DOHH2 (cell line): ENCODE results near the gene OPN4.
A peak's percentile ranks its signal among the peaks of the same experiment; 100 is the strongest.

Experiments
- EZH2phosphoT487 ChIP-seq: fragments of 200-600 bp; sonication (generic); IDR thresholded peaks from 2 replicates; pipeline ENCODE4 v1.6.1; 2017; ENCODE audit warnings: borderline replicate concordance, mild to moderate bottlenecking, antibody characterized with exemption, low read length, moderate library complexity, mixed read lengths
- TF ChIP-seq, protein P1 (sequence below): fragments of 200-600 bp; sonication (generic); IDR thresholded peaks from one replicate; pipeline ENCODE4 v1.5.1; 2014; ENCODE audit warnings: antibody characterized with exemption, mild to moderate bottlenecking, low read depth, low read length; ENCODE audit not compliant: poor library complexity, severe bottlenecking

DNA sequence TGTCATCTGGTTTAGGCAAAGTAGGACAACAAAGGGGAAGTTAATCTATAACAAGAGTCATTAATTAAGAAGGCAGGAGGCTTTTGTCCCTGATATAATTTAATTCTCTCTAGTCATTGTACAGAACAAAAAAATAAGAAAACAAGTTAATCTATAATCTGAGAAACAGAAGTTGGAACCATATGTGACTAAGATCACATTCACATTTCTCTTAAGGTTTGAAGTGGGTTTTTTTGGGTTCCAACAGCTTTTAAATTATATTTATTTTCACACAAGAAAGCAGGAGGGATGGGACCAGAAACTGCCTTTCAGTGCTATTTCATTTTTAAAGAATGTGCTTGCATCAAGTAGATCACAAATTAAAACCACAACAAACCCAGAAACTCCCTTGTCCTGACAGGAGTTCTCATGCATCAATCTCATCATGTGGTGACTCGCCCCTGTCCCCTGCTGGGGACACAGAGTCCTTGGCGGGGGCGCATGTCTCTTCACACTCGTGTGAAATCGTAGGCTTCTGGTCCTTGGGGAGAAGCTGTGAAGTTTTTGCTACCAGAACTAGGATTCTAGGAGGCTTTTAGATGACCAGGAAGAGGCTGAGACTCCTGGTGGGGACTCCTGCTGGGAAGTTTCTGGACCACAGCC lies 10.1 kb upstream of the OPN4 start:
- TF ChIP-seq, protein P1, sequence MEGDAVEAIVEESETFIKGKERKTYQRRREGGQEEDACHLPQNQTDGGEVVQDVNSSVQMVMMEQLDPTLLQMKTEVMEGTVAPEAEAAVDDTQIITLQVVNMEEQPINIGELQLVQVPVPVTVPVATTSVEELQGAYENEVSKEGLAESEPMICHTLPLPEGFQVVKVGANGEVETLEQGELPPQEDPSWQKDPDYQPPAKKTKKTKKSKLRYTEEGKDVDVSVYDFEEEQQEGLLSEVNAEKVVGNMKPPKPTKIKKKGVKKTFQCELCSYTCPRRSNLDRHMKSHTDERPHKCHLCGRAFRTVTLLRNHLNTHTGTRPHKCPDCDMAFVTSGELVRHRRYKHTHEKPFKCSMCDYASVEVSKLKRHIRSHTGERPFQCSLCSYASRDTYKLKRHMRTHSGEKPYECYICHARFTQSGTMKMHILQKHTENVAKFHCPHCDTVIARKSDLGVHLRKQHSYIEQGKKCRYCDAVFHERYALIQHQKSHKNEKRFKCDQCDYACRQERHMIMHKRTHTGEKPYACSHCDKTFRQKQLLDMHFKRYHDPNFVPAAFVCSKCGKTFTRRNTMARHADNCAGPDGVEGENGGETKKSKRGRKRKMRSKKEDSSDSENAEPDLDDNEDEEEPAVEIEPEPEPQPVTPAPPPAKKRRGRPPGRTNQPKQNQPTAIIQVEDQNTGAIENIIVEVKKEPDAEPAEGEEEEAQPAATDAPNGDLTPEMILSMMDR: peak; percentile 18
- no peak for TF ChIP-seq EZH2phosphoT487
